Activated CD4-positive, alpha-beta T cell treated with anti-CD3 and anti-CD28 coated beads, Interleukin-2, amount 10 ng/mL, durations not matched to agents 24 days and 14 days (primary cell): Measurements from ENCODE around the gene HPD. TPM values are rescaled to one million over a fixed set of nuclear protein-coding genes. Genes with fewer than 3 reads are reported as not detected.
"Not testable (repeated sequence)": the region's sequence is repeated elsewhere in the genome, so short reads cannot be mapped to it uniquely, and the experiment has no call there.

ENCODE experiments used
- DNase-seq: peaks from one replicate; pipeline ENCODE4 v3.0.0; 2022
- H3K27ac Mint-ChIP-seq: one replicate; pipeline ENCODE4 v1.8.0; 2022; ENCODE audit warnings: mild to moderate bottlenecking, mixed read lengths
- H3K27me3 Mint-ChIP-seq: one replicate; pipeline ENCODE4 v1.8.0; 2022; ENCODE audit warnings: mixed read lengths
- H3K36me3 Mint-ChIP-seq: one replicate; pipeline ENCODE4 v1.8.0; 2022; ENCODE audit warnings: low read depth, mild to moderate bottlenecking, mixed read lengths
- H3K4me1 Mint-ChIP-seq: one replicate; pipeline ENCODE4 v1.8.0; 2021; ENCODE audit warnings: mixed read lengths
- H3K4me3 Mint-ChIP-seq: one replicate; pipeline ENCODE4 v1.8.0; 2022; ENCODE audit warnings: mild to moderate bottlenecking, moderate library complexity, mixed read lengths
- H3K9me3 Mint-ChIP-seq: one replicate; pipeline ENCODE4 v1.8.0; 2021; ENCODE audit warnings: mixed read lengths
- intact Hi-C: fragments of 100-400 bp; cut with micrococcal nuclease; formaldehyde crosslinking; loops from one replicate; pipeline ENCODE4 v1.15.1; 2023
- total RNA-seq: library from RNA; stranded (reverse); gene quantifications from 2 replicates; pipeline ENCODE4 v1.2.3, GENCODE V29; 2022

Gene HPD
- total RNA-seq = not detected in 2 replicates

DNA sequence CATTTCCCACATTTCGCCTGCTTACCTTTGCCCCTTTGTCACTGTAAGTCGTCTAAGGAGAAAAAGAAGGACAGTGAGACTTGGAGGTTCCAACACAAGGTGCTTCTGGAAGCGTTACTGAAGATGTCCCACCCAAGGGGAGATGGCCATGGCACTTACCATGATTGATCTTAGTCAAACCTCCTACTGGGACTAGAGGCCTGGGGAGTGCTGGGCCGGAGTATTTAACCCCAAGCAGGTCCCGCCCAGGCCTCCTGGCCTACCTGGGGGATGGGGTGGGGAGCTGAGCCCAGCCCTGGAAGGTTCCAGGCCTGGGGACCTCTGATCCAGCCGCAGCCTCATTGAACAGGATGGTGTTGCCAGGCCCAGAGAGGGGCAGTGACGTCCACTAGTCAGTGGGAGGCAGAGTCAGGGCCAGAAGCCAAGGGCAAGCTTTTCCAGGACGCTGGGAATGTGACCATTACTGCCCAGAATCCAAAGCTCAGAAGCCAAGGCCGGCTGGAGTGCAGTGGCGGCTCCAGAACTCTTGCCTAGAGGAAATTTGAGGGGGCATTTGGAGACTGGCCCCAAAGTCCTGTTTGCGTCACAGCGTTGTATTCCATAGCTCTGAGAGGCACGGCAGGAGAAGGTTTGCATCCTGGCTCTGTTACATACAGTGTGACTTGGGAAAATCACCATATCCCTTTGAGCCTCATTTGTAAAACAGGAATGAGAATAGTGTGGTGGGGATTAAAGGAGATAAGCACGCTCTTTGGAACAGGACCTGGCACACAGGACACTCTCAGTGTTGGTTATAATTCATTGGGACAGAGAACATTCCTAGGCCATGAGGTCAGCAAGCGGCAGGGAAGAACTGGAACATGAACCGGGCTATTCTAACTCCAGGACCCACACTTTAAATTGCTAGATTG, at the start of gene HPD:
Gene HPD (minus strand): TSS at position 198 of the 911 bp plus-strand sequence. CDS start 36 bp downstream, at position 162.
- Mint-ChIP-seq H3K36me3 (no peaks in the 10 kb centered on the region), H3K27ac (no peak within 1 kb of the TSS), H3K27me3 (no peaks in the 10 kb centered on the region), H3K4me1 (no peaks in the 10 kb centered on the region), H3K4me3 (no peak within 1 kb of the TSS), H3K9me3 (no peaks in the 10 kb centered on the region)
- no peak for DNase-seq
- intact Hi-C loops = no loop called here

- Mint-ChIP-seq H3K36me3 (peaks cover 51% of the 10 kb centered on the region), H3K27ac (no peak overlapping the region)
These were observed 47.1 kb upstream of the HPD start for GRCh38 chr12:121905746-121906145.

GRCh38 chr12:121903202-121903601, 44.5 kb upstream of the HPD start:
- Mint-ChIP-seq H3K27me3 (no peaks in the 10 kb centered on the region), H3K9me3 (no peaks in the 10 kb centered on the region), H3K36me3 (peaks cover 46% of the 10 kb centered on the region), H3K4me1 (no peaks in the 10 kb centered on the region), H3K27ac (no peak overlapping the region), H3K4me3 (no peak overlapping the region)
- intact Hi-C loops = no loop called here
- DNase-seq = no peak

More at GRCh38 chr12:121905746-121906145, 47.1 kb upstream of the HPD start:
- H3K27me3 Mint-ChIP-seq = no peaks in the 10 kb centered on the region
- H3K4me1 Mint-ChIP-seq = peaks cover 8% of the 10 kb centered on the region
- no peak overlapping the region for H3K4me3 Mint-ChIP-seq
- intact Hi-C loops = no loop called here
- DNase-seq = no peak
- no peaks in the 10 kb centered on the region for H3K9me3 Mint-ChIP-seq

DNA sequence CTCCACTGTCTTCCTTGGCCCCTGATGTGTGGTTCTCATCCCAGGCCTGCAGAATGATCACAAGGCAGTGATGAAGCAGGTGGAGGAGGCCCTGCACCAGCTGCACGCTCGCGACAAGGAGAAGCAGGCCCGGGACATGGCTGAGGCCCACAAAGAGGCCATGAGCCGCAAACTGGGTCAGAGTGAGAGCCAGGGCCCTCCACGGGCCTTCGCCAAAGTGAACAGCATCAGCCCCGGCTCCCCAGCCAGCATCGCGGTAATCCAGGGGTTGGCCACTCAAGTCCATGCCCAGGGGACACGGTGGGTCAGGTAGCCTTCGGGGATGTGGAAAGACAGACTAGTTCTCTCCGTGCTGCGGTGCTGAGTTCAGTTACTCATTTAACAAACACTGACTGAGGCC, 40.9 kb upstream of the HPD start:
- H3K9me3 Mint-ChIP-seq = no peaks in the 10 kb centered on the region
- peaks cover 5% of the 10 kb centered on the region for H3K4me1 Mint-ChIP-seq
- intact Hi-C loops = no loop called here
- no peak overlapping the region for H3K27ac Mint-ChIP-seq
- peaks cover 49% of the 10 kb centered on the region for H3K36me3 Mint-ChIP-seq
- H3K27me3 Mint-ChIP-seq = no peaks in the 10 kb centered on the region
- DNase-seq = no peak
- H3K4me3 Mint-ChIP-seq = no peak overlapping the region

GRCh38 chr12:121898287-121898686, 39.6 kb upstream of the HPD start:
- no peaks in the 10 kb centered on the region for H3K27me3 Mint-ChIP-seq
- peaks cover 54% of the 10 kb centered on the region for H3K36me3 Mint-ChIP-seq
- H3K9me3 Mint-ChIP-seq = no peaks in the 10 kb centered on the region
- intact Hi-C loops = no loop called here
- no peak overlapping the region for H3K4me3 Mint-ChIP-seq
- peaks cover 16% of the 10 kb centered on the region for H3K4me1 Mint-ChIP-seq
- no peak overlapping the region for H3K27ac Mint-ChIP-seq
- no peak for DNase-seq

DNA sequence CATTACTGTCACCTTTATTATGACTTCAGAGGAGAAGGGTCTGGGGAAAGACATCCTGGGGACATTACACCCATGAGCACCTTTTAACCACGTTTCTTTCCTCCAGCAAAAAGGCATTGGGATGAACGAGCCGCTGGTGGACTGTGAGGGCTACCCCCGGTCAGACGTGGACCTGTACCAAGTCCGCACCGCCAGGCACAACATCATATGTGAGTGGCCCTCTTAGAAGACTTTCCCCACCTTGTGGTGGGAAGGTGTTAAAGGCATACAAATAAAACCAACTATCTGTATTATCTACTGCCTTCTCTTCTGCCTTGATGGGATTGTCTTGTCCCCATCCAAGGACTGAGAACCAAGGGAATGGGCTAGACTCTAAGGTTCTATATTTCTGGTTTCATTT, 36.0 kb upstream of the HPD start:
- Mint-ChIP-seq H3K9me3 (no peaks in the 10 kb centered on the region), H3K27me3 (no peaks in the 10 kb centered on the region), H3K36me3 (peaks cover 41% of the 10 kb centered on the region), H3K4me3 (no peak overlapping the region), H3K4me1 (peaks cover 30% of the 10 kb centered on the region), H3K27ac (no peak overlapping the region)
- peak; percentile 64 for DNase-seq
- intact Hi-C loops = no loop called here

DNA sequence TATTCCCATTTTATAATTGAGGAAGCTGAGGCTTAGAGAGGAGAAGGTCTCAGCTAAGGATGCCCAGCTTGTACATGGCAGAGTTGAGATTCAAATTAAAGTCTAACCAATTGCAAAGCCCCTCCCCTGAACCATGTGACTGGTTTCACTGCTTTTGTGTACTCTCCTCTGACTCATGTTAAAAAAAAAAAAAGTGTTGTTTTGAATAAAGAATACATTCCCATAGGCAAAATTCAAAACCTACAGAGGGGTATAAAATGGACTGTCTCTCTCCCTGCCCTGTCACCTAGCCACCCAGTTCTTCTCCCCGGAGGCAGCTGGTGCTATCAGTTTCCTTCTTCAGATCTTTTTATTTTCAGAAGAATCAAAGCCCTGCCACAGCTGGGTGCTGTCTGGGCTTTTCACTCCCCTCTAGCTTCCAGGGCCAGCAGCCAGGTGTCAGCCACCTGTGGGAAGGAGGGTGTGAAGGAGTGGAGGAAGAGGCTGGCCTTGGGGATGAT, 35.4 kb upstream of the HPD start:
- Mint-ChIP-seq H3K27ac (peak overlapping the region; percentile 84), H3K4me3 (peak overlapping the region; percentile 63), H3K4me1 (peaks cover 35% of the 10 kb centered on the region), H3K36me3 (peaks cover 36% of the 10 kb centered on the region), H3K27me3 (no peaks in the 10 kb centered on the region), H3K9me3 (no peaks in the 10 kb centered on the region)
- intact Hi-C loops = no loop called here
- DNase-seq = peak; percentile 73

DNA sequence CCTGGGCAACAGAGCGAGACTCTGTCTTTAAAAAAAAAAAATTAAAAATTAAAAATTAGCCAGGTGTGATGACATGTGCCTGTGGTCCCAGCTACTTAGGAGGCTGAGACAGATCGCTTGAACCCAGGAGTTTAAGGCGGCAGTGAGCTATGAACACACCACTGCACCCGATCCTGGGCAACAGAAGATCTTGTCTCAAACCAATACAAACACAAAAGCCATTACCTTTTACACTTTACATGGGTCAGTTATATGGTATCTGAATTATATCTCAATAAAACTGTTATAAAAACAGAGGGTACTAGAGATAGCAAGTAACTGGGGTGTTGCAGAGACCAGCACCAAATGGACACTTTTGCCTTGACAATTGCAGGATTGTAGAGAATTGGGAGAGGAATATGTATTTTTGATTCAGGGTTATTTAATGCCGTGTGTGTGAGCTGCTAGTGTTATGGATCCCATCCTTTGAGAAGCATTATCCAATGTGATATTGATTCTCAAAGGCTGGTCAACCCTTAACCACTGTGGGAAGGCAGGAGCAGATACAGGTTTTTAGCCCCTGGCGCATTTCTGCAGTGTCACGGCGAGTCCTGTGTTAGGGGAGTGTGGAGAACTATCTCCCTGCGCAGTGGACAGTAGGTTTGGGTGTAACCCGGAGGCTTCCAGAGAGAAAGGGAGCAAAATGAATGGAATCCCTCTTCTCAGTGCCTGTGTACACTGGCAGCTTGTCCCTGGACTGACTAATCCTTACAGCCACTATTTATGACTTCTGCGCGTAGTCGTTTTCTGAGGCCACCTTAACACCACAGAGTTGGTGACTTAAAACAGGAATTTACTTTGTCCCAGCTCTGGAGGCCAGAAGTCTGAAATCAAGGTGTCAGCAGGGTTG, 34.3 kb upstream of the HPD start:
- H3K27ac Mint-ChIP-seq = peak overlapping the region; percentile 84
- H3K4me3 Mint-ChIP-seq = no peak overlapping the region
- intact Hi-C loops = no loop called here
- H3K36me3 Mint-ChIP-seq = peaks cover 33% of the 10 kb centered on the region
- DNase-seq = no peak
- H3K27me3 Mint-ChIP-seq = no peaks in the 10 kb centered on the region
- H3K9me3 Mint-ChIP-seq = no peaks in the 10 kb centered on the region
- H3K4me1 Mint-ChIP-seq = peaks cover 42% of the 10 kb centered on the region

- DNase-seq, H3K9me3 Mint-ChIP-seq, H3K27me3 Mint-ChIP-seq: not testable (repeated sequence)
- Mint-ChIP-seq H3K4me1 (peaks cover 41% of the 10 kb centered on the region), H3K36me3 (peaks cover 17% of the 10 kb centered on the region), H3K4me3 (peak overlapping the region; percentile 98), H3K27ac (peak overlapping the region; percentile 99)
- intact Hi-C loops = loop anchor here (2.0 to 5.0 kb wide), 5 partner anchors 29 to 203 kb away; partner anchors contain the start of genes CFAP251 and TMEM120B
These were observed 31.0 kb upstream of the HPD start for GRCh38 chr12:121889661-121890060.

- Mint-ChIP-seq H3K27ac (peak overlapping the region; percentile 99), H3K9me3 (no peaks in the 10 kb centered on the region), H3K36me3 (peaks cover 16% of the 10 kb centered on the region), H3K4me3 (peak overlapping the region; percentile 98), H3K27me3 (no peaks in the 10 kb centered on the region), H3K4me1 (peaks cover 39% of the 10 kb centered on the region)
- DNase-seq = no peak
- intact Hi-C loops = loop anchor here (2.0 to 5.0 kb wide), 5 partner anchors 30 to 202 kb away; partner anchors contain the start of genes CFAP251 and TMEM120B
These were observed 30.6 kb upstream of the HPD start for GRCh38 chr12:121889274-121889624.

GRCh38 chr12:121888478-121889273, 30.0 kb upstream of the HPD start, which contains the start of gene PSMD9:
PSMD9 (plus strand) TSS chr12:121888790; CDS start chr12:121888857, 67 bp downstream.
- Mint-ChIP-seq H3K9me3 (no peaks in the 10 kb centered on the region), H3K4me3 (peak within 1 kb of the TSS; percentile 98), H3K4me1 (peaks cover 33% of the 10 kb centered on the region), H3K27me3 (no peaks in the 10 kb centered on the region), H3K27ac (peak within 1 kb of the TSS; percentile 99), H3K36me3 (peaks cover 10% of the 10 kb centered on the region)
- DNase-seq = peak; percentile 100
- intact Hi-C loops = loop anchor here (1.0 to 5.0 kb wide), 7 partner anchors 30 to 202 kb away; partner anchors contain the start of genes CFAP251 and TMEM120B

GRCh38 chr12:121888083-121888477, 29.4 kb upstream of the HPD start:
- Mint-ChIP-seq H3K9me3 (no peaks in the 10 kb centered on the region), H3K27ac (peak overlapping the region; percentile 99), H3K36me3 (peaks cover 8% of the 10 kb centered on the region), H3K4me1 (peaks cover 27% of the 10 kb centered on the region), H3K27me3 (no peaks in the 10 kb centered on the region), H3K4me3 (peak overlapping the region; percentile 98)
- no peak for DNase-seq
- intact Hi-C loops = loop anchor here (1.0 to 5.0 kb wide), 7 partner anchors 31 to 201 kb away; partner anchors contain the start of genes CFAP251 and TMEM120B

DNA sequence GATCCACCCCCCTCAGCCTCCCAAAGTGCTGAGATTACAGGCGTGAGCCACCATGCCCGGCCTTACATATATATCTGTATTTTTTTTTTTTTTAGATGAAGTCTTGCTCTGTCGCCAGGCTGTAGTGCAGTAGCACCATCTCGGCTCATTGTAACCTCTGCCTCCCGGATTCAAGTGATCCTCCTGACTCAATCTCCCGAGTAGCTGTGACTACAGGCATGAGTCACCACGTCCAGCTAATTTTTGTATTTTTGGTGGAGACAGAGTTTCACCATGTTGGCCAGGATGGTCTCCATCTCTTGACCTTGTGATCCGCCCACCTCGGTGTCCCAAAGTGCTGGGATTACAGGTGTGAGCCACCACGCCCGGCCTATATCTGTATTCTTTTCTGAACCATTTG, 26.5 kb upstream of the HPD start:
- H3K36me3 Mint-ChIP-seq, H3K9me3 Mint-ChIP-seq, H3K27me3 Mint-ChIP-seq, DNase-seq, H3K4me3 Mint-ChIP-seq, H3K27ac Mint-ChIP-seq: not testable (repeated sequence)
- peaks cover 18% of the 10 kb centered on the region for H3K4me1 Mint-ChIP-seq
- intact Hi-C loops = loop anchor here (5.0 kb wide), 2 partner anchors 173 to 197 kb away; partner anchors contain the start of gene TMEM120B
